Fibroblast of lung (primary cell): ENCODE measurements around the gene PLEKHS1.

ENCODE experiments used
- CTCF ChIP-seq, 2 donors: IDR thresholded peaks in 1 of 2; conservative IDR thresholded peaks in 1 of 2; 1 replicate in 1 of 2; 2 replicates in 1 of 2; pipeline ENCODE4 v1.5.1; 2011 to 2012; ENCODE audit warnings: low read length in 2 of 2, control low read depth in 1 of 2, inconsistent platforms in 1 of 2, low read depth in 1 of 2, mild to moderate bottlenecking in 1 of 2
- EZH2 ChIP-seq: IDR thresholded peaks from 2 replicates; pipeline ENCODE4 v1.5.1; 2012; ENCODE audit warnings: low read length, control low read depth, mild to moderate bottlenecking; ENCODE audit errors: missing control alignments

DNA sequence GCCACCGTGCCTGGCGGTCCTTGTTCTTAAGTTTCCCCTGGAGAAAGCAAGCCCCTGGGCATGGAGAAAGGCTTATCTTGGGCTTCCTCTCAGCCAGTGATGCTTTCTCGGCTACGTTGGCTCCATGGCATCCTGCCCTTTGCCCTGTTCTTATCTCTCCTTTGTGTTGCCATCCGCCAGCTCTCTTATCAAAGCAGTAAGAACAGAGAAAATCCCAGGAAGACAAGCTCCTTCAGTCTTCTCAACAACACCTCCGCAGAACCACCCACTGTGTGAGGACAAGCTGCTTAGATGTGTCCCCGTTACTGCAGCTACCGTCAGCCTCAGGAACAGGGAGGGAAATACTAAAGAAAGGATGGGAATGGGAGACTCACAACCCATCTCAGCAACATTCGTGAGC, 3.3 kb downstream of the PLEKHS1 start:
- no peak for TF ChIP-seq CTCF (conservative IDR thresholded peaks at IDR 0.05 in 1 of 2, IDR thresholded peaks at IDR 0.05 in 1 of 2; ENCODE audit: low read depth in 1 of 2, low read length in 2 of 2)
- no peak for TF ChIP-seq EZH2
